Activated naive CD4-positive, alpha-beta T cell treated with anti-CD3 and anti-CD28 coated beads, Interleukin-2, amount 50 U/mL, for 72 hours (primary cell): ENCODE data around the gene ADGRV1. TPM values are rescaled to one million over a fixed set of nuclear protein-coding genes. Genes with fewer than 3 reads are reported as not detected.

Experiments used
- ATAC-seq, 2 donors: fragments of 150-1000 bp; cut with Tn5 transposase; 2 replicates each; pipeline ENCODE4 v1.10.0; 2021; ENCODE audit warnings: mild to moderate bottlenecking in 2 of 2, moderate library complexity in 2 of 2
- DNase-seq, 2 donors: peaks; one replicate each; pipeline ENCODE4 v3.0.0; 2021 to 2022; ENCODE audit warnings: low spot score in 2 of 2
- H3K27ac Mint-ChIP-seq, 2 donors: one replicate each; pipeline ENCODE4 v1.8.0; 2022; ENCODE audit warnings: mild to moderate bottlenecking in 2 of 2, mixed read lengths in 2 of 2
- H3K36me3 Mint-ChIP-seq, 2 donors: one replicate each; pipeline ENCODE4 v1.8.0; 2022; ENCODE audit warnings: mixed read lengths in 2 of 2
- H3K9me3 Mint-ChIP-seq, 2 donors: one replicate each; pipeline ENCODE4 v1.8.0; 2022; ENCODE audit warnings: mixed read lengths in 2 of 2
- total RNA-seq, 2 donors: library from RNA; stranded (reverse); gene quantifications; one replicate each; pipeline ENCODE4 v1.2.3, GENCODE V29; 2022

The ADGRV1 gene
- total RNA-seq, 2 donors from 2014 or later: 0.16 TPM; not detected in 1

DNA sequence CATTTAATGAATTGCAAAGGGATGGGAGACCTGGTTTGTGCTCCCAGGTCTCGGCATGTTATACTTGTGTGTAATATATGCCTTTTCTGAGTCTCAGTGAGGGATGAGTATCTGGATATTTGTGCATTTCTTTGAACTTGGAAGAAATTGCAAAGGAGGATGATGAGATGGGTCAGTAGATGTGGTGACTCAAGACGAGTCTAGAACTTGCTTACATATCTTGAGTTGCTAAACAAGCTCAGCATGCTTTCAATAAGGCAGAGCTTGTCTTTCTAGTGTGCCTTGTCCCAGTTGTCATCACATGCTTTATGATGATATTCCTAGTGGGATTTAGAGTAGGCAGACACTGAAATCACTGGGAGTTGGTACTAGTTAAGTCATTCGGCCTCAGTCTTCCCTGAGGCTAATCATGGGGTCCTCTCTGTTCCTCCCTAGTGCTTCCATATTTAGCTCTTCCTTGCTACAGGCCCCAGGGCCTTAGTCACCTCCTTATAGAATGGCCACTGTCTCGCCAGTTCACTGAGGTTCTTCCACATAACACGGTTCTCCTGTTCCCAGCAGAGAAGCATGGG is 602.2 kb downstream of the ADGRV1 start:
- no peak overlapping the region for H3K27ac Mint-ChIP-seq
- DNase-seq: no peak
- H3K9me3 Mint-ChIP-seq: no peaks in the 10 kb centered on the region
- no peak for ATAC-seq
- no peaks in the 10 kb centered on the region for H3K36me3 Mint-ChIP-seq

DNA sequence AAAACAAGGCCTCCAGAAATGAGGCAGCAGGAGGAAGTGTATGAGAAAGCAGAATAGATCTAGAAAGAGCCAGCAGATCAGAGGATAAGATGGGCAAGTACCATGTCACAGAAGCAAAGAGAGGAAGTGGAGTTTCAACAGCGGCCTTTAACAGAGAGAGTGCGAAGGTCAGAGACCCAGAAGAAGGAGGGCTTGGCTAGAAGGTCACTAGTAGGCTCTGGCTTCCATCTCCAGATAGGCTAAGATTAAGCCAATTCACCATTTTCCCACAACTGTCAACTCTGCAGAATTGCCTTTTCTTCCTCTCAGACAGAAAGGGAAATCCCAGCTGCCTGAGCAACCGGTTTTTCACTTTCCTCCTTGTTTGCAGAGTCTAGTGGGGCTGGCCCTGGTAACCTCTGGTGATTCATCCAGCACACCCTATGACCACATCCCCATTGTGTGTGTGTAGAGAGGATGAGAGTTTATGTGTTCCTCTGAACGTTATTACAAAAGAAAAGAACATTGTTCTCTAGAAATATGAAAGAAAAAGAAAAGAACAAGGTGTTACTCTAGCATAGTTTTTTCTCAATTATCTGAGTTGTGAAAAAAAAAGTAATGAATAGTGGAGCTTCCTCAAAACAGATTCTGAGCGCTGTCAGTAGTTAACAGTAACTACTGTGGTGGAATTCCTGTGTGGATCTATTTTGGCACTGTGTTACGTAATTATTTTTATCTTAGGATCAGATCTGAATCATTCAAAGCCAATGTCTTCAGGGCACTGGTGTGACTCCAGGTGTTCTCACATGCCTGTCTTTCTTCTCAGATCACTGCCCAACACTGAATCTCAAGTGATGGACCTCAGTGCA is 604.2 kb downstream of the ADGRV1 start:
- DNase-seq (peak; percentile 54 to 77), ATAC-seq (peak; percentile 99 to 100)
- Mint-ChIP-seq H3K27ac (peak overlapping the region; percentile 7 to 38), H3K36me3 (no peaks in the 10 kb centered on the region), H3K9me3 (no peaks in the 10 kb centered on the region)

DNA sequence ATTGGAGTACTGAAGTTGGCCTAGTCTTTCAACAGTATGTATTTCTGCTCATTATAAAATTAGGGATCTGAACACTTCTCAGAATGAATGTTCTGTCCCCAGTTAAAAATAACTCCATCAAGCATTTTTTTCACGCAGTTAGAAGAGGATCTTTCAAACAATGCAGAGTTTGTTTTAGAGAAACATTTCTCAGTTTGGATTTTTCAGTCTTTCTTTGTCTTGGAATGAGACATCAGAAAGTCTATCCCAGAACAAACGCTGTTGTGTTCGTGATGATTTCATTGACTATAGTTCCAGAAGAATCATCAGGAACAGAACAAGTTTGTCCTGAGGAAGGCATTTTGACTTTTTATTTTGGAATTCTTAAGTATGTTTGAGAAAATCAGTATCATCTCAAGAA is 605.8 kb downstream of the ADGRV1 start:
- Mint-ChIP-seq H3K36me3 (no peaks in the 10 kb centered on the region), H3K9me3 (no peaks in the 10 kb centered on the region), H3K27ac (no peak overlapping the region)
- no peak for DNase-seq
- no peak for ATAC-seq

- H3K9me3 Mint-ChIP-seq: no peaks in the 10 kb centered on the region
- no peaks in the 10 kb centered on the region for H3K36me3 Mint-ChIP-seq
- ATAC-seq: no peak
- H3K27ac Mint-ChIP-seq: no peak overlapping the region
- DNase-seq: no peak
Observed at GRCh38 chr5:91166059-91166807, 607.6 kb downstream of the ADGRV1 start.

GRCh38 chr5:91168859-91169258 is 610.3 kb downstream of the ADGRV1 start:
- ATAC-seq (no peak), DNase-seq (no peak)
- Mint-ChIP-seq H3K27ac (no peak overlapping the region), H3K36me3 (no peaks in the 10 kb centered on the region), H3K9me3 (no peaks in the 10 kb centered on the region)

- peak overlapping the region in 1 of 2 donors; percentile 0 for H3K27ac Mint-ChIP-seq
- DNase-seq: no peak
Observed at GRCh38 chr5:91170266-91170665, 611.7 kb downstream of the ADGRV1 start.

DNA sequence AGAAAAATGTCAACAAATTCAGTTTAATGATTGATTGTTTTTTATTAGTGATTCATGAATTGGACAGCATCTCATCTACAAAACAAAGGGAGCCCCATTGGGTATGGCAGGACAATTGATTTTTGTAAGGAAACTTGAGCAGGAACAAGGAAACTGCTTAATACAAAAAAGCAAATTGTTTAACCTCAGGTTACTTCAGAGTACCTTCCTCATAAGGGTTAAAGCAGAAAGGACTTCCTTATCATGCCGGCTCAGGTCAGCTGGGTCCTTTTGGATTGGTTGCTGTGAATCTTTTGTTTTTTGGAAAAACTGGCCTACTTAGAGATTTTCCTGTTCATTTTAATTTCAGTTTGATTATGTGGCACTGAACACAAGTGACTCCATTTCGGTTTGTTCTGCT is 612.7 kb downstream of the ADGRV1 start:
- no peak overlapping the region for H3K27ac Mint-ChIP-seq
- DNase-seq (no peak), ATAC-seq (no peak)
- no peaks in the 10 kb centered on the region for H3K36me3 Mint-ChIP-seq
- H3K9me3 Mint-ChIP-seq: no peaks in the 10 kb centered on the region

More at GRCh38 chr5:91170266-91170665, 611.7 kb downstream of the ADGRV1 start:
- Mint-ChIP-seq H3K36me3 (no peaks in the 10 kb centered on the region), H3K9me3 (no peaks in the 10 kb centered on the region)
- peak; percentile 95 to 97 for ATAC-seq

DNA sequence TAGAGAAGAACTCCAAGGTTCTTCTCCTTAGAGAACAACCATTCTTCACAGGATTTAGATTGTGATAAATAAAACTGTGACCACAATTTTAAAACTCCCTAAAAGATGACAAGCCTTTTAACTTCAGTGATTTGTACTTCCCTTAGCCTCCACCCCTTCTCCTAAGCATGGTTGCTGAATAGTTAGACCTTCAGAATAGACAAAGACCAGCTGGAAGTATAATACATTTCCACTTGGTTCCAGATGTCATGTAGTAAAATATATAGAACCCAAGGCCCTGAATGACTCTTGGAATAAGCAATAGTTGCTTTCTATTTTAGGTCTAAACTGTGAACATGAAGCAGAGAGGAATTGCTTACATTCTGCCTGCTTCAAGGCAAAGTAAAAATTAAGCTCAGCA is 615.8 kb downstream of the ADGRV1 start:
- Mint-ChIP-seq H3K9me3 (no peaks in the 10 kb centered on the region), H3K27ac (no peak overlapping the region), H3K36me3 (no peaks in the 10 kb centered on the region)
- DNase-seq: no peak
- ATAC-seq: no peak

GRCh38 chr5:91175708-91176107 is 617.1 kb downstream of the ADGRV1 start:
- DNase-seq (no peak), ATAC-seq (no peak)
- no peak overlapping the region for H3K27ac Mint-ChIP-seq
- H3K36me3 Mint-ChIP-seq: no peaks in the 10 kb centered on the region
- no peaks in the 10 kb centered on the region for H3K9me3 Mint-ChIP-seq

DNA sequence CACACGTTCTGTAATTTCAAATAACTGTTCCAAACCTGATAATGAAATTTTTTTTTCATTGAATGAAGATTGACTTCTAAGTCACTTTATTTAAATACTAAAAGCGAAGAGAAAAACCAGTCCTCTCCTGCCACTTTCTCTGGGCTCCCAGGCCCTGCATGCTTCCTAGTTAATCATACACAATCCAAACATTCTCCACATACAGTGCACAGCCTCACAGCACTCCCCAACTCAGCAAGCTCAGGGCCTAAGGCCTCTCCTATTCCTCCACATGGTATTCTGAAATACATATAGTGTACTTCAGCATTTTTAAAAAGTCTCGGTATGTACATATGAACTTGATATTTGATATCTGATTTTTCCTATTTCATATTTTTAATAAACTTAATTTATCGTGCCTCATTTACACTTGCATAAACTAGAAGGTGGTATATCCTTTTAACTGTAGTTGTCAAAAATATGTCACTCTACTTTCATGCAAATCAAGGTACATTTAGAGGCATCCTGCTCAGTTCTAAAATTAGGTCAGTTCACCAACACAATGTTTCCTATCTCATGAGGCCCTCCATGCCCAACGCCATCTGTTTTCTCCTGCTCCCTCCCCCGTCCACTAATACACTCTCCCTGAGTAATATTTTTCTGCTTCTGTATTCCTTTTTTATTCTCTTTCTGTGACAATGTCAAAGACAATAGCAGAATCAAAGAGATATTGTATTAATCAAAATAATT is 617.9 kb downstream of the ADGRV1 start:
- Mint-ChIP-seq H3K9me3 (no peaks in the 10 kb centered on the region), H3K27ac (no peak overlapping the region)

GRCh38 chr5:91177085-91177484 is 618.5 kb downstream of the ADGRV1 start:
- no peak for DNase-seq
- no peak for ATAC-seq
- no peak overlapping the region for H3K27ac Mint-ChIP-seq

More for the DNA sequence above, 617.9 kb downstream of the ADGRV1 start:
- no peak for DNase-seq
- H3K36me3 Mint-ChIP-seq: no peaks in the 10 kb centered on the region
- ATAC-seq: no peak

DNA sequence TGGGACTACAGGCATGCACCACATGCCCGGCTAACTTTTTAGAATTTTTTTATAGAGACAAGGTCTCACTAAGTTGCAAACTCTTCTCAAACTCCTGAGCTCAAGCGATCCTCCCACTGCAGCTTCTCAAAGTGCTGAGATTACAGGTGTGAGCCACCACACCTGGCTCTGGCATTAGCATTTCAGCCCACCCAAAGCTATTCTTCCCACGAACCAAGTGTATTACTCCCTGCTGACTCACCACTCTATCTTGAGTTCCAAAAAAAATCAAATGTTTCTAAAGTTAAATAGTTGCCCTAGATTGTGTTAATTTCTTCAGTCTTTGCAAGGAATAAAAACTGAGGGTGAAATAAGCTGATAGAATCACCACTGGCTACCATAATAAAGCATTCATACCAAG is 619.0 kb downstream of the ADGRV1 start:
- ATAC-seq (no peak), DNase-seq (no peak)
- H3K9me3 Mint-ChIP-seq: no peaks in the 10 kb centered on the region
- no peak overlapping the region for H3K27ac Mint-ChIP-seq
- no peaks in the 10 kb centered on the region for H3K36me3 Mint-ChIP-seq

More at GRCh38 chr5:91177085-91177484, 618.5 kb downstream of the ADGRV1 start:
- Mint-ChIP-seq H3K9me3 (no peaks in the 10 kb centered on the region), H3K36me3 (no peaks in the 10 kb centered on the region)

- Mint-ChIP-seq H3K36me3 (no peaks in the 10 kb centered on the region), H3K27ac (no peak overlapping the region), H3K9me3 (no peaks in the 10 kb centered on the region)
- no peak for DNase-seq
- ATAC-seq: no peak
Observed at GRCh38 chr5:91178461-91178860, 619.9 kb downstream of the ADGRV1 start.

DNA sequence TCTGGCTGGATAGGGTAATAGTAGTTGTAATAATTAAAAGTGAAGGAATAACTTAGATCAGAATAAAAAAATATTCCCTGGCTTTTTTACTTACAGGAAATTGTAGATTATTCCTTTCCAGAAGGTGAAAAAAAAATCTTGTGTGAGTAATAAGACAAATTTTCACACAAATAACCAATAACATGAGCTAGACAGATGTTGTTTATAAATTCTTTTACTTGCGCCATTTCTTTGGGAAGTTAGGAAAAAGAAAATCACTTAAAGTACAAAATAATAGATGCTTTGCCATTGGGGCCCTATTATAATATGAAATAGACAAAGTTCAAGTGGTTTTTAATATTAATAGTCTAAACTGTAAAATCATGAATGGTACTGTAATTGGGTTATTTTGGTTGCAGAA is 620.4 kb downstream of the ADGRV1 start:
- no peaks in the 10 kb centered on the region for H3K9me3 Mint-ChIP-seq
- H3K27ac Mint-ChIP-seq: no peak overlapping the region
- ATAC-seq (no peak), DNase-seq (no peak)
- H3K36me3 Mint-ChIP-seq: no peaks in the 10 kb centered on the region

DNA sequence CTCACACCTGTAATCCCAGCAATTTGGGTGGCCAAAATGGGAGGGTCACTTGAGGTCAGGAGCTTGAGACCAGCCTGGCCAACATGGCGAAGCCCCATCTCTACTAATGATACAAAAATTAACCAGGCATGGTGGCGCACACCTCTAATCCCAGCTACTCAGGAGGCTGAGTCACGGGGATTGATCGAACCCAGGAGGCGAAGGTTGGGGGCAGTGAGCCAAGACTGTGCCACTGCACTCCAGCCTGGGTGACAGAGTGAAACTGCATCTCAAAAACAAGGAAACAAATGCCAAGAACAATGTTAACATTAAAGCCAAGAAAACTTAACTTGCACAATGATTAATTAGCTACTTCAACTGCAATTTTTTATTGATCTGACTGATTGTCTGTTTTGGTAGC is 621.9 kb downstream of the ADGRV1 start:
- H3K9me3 Mint-ChIP-seq: no peaks in the 10 kb centered on the region
- no peak for DNase-seq
- H3K36me3 Mint-ChIP-seq: no peaks in the 10 kb centered on the region
- ATAC-seq: no peak
- no peak overlapping the region for H3K27ac Mint-ChIP-seq

GRCh38 chr5:91182763-91183162 is 624.2 kb downstream of the ADGRV1 start:
- ATAC-seq (no peak), DNase-seq (no peak)
- Mint-ChIP-seq H3K36me3 (no peaks in the 10 kb centered on the region), H3K27ac (no peak overlapping the region), H3K9me3 (no peaks in the 10 kb centered on the region)

- DNase-seq (peak in 1 of 2 donors; percentile 3), ATAC-seq (no peak)
- Mint-ChIP-seq H3K36me3 (no peaks in the 10 kb centered on the region), H3K27ac (no peak overlapping the region), H3K9me3 (no peaks in the 10 kb centered on the region)
Observed at GRCh38 chr5:91183743-91184142, 625.1 kb downstream of the ADGRV1 start.
